Type B pancreatic cell (in vitro differentiated cells): Measurements from ENCODE around the gene YEATS4. TPM values are rescaled to one million over a fixed set of nuclear protein-coding genes. Genes with fewer than 3 reads are reported as not detected.

Experiments
- DNase-seq: peaks from one replicate; pipeline ENCODE4 v3.0.0; 2021; ENCODE audit warnings: mixed read lengths; ENCODE audit not compliant: unreplicated experiment; ENCODE audit errors: extremely low spot score
- H3K27ac Mint-ChIP-seq: 2 replicates; pipeline ENCODE4 v1.8.0; 2021; ENCODE audit warnings: mild to moderate bottlenecking, mixed read lengths
- H3K27me3 Mint-ChIP-seq: 2 replicates; pipeline ENCODE4 v1.8.0; 2021; ENCODE audit warnings: mixed read lengths
- H3K36me3 Mint-ChIP-seq: 2 replicates; pipeline ENCODE4 v1.8.0; 2021; ENCODE audit warnings: mixed read lengths
- H3K4me1 Mint-ChIP-seq: one replicate; pipeline ENCODE4 v1.8.0; 2021; ENCODE audit warnings: mixed read lengths; ENCODE audit not compliant: unreplicated experiment
- H3K4me3 Mint-ChIP-seq: 2 replicates; pipeline ENCODE4 v1.8.0; 2021; ENCODE audit warnings: mild to moderate bottlenecking, mixed read lengths
- H3K9me3 Mint-ChIP-seq: 2 replicates; pipeline ENCODE4 v1.8.0; 2021; ENCODE audit warnings: mixed read lengths
- total RNA-seq: library from RNA; stranded (reverse); gene quantifications from 2 replicates; pipeline ENCODE4 v1.2.1, GENCODE V29; 2021; ENCODE audit warnings: low replicate concordance
- TF ChIP-seq, protein P1 (sequence below): fragments of 200-600 bp; sonication (generic); conservative IDR thresholded peaks from 2 replicates; pipeline ENCODE4 v1.5.0; 2021; ENCODE audit warnings: antibody characterized with exemption, mild to moderate bottlenecking

Gene YEATS4
- total RNA-seq, 1 donor from 2014 or later = 24.6 TPM

DNA sequence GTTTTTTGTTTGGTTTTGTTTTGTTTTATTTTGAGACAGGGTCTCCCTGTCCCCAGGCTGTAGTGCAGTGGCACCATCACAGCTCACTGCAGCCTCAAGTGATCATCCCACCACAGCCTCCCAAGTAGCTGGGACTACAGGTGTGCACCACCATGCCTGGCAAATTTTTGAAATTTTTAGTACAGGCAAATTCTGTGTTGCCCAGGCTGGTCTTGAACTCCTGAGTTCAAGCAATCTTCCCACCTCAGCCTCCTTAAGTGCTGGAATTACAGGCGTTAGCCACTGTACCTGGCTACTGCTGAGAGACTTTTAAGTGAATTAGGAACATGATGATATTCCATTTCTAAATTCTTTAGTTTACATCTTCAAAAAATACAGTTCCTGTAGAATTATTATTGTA lies 8.8 kb upstream of the YEATS4 start:
- Mint-ChIP-seq H3K27me3 (peaks cover 3% of the 10 kb centered on the region), H3K36me3 (no peaks in the 10 kb centered on the region), H3K27ac (no peak overlapping the region), H3K9me3 (no peaks in the 10 kb centered on the region), H3K4me3 (no peak overlapping the region), H3K4me1 (peaks cover 9% of the 10 kb centered on the region)
- TF ChIP-seq, protein P1, sequence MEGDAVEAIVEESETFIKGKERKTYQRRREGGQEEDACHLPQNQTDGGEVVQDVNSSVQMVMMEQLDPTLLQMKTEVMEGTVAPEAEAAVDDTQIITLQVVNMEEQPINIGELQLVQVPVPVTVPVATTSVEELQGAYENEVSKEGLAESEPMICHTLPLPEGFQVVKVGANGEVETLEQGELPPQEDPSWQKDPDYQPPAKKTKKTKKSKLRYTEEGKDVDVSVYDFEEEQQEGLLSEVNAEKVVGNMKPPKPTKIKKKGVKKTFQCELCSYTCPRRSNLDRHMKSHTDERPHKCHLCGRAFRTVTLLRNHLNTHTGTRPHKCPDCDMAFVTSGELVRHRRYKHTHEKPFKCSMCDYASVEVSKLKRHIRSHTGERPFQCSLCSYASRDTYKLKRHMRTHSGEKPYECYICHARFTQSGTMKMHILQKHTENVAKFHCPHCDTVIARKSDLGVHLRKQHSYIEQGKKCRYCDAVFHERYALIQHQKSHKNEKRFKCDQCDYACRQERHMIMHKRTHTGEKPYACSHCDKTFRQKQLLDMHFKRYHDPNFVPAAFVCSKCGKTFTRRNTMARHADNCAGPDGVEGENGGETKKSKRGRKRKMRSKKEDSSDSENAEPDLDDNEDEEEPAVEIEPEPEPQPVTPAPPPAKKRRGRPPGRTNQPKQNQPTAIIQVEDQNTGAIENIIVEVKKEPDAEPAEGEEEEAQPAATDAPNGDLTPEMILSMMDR = no peak
- DNase-seq = no peak

DNA sequence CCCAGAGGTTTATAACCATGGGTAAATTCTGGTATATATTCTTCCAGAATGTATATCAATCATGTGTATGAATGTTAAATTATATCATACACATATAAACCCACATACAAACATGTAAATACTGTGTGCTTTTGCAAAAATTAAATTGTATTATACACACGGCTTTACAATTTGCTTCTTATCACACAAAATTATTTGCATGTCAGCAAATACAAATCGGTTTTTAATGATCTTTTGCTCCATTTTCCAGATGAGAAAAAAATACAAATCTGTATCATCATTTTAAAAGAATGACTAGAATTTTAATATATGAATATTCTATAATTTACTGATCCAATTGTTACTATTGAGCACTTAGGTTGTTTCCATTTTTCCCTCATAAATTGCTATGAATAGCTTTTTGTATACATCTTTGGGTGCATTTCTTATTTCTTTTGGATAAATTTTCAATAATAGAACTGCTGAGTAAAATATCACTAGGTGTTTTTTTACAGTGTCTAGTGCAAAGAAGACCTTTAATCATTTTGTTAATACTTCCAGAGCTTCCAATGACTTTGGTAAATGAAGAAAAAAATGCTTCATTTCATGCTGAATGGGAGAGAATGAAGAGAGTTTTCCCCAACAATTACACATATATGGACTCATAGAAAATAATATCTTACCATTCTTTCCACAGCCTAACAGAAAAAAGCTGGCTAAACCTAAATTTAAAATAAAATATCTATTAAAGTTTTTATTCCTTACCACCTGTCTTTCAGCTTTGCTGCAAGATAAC lies 7.9 kb upstream of the YEATS4 start:
- H3K36me3 Mint-ChIP-seq = no peaks in the 10 kb centered on the region
- no peaks in the 10 kb centered on the region for H3K9me3 Mint-ChIP-seq
- TF ChIP-seq, protein P1 = no peak
- H3K4me1 Mint-ChIP-seq = peaks cover 9% of the 10 kb centered on the region
- H3K27me3 Mint-ChIP-seq = peaks cover 3% of the 10 kb centered on the region
- no peak overlapping the region for H3K4me3 Mint-ChIP-seq
- no peak overlapping the region for H3K27ac Mint-ChIP-seq
- DNase-seq = no peak

DNA sequence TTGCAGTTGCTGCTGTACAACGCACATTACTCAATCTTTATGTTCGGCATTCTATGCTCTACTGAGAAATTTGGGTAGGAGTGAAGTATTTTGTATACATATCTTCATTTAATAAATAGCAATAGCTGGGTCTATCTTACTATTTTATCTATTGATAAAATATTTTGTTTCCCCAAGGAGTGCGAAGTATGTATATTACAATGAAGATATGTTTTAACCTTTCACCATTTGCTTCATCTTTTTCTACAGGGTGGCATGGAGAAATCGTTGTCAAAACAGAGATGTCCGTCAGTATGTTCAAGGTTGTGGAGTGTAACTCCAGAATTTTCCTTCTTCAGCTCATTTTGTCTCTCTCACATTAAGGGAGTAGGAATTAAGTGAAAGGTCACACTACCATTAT lies 6.6 kb upstream of the YEATS4 start:
- TF ChIP-seq, protein P1 = no peak
- H3K9me3 Mint-ChIP-seq = no peaks in the 10 kb centered on the region
- H3K27ac Mint-ChIP-seq = no peak overlapping the region
- no peak overlapping the region for H3K4me3 Mint-ChIP-seq
- peaks cover 3% of the 10 kb centered on the region for H3K27me3 Mint-ChIP-seq
- peaks cover 13% of the 10 kb centered on the region for H3K4me1 Mint-ChIP-seq
- no peak for DNase-seq
- no peaks in the 10 kb centered on the region for H3K36me3 Mint-ChIP-seq

DNA sequence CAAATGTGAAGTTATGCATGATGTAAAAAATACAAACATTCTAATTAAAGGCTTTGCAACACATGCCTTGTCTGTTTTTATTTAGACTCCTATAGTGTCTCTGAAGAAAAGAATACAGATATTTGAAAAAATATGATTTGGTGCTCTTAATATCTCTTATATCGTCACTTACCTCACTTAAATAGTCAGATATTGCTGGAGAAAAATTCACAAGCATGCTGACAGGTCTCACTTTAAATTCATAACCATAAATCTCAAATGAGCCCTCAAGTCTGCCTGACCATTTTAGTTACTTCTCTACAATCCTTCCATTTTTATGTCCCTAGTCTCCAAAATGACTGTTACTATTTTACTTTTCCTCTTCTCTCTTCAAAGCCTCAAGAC lies 5.4 kb upstream of the YEATS4 start:
- H3K27me3 Mint-ChIP-seq = peaks cover 3% of the 10 kb centered on the region
- no peak overlapping the region for H3K27ac Mint-ChIP-seq
- H3K9me3 Mint-ChIP-seq = no peaks in the 10 kb centered on the region
- H3K36me3 Mint-ChIP-seq = no peaks in the 10 kb centered on the region
- DNase-seq = no peak
- peaks cover 12% of the 10 kb centered on the region for H3K4me1 Mint-ChIP-seq
- no peak overlapping the region for H3K4me3 Mint-ChIP-seq
- TF ChIP-seq, protein P1 = no peak

DNA sequence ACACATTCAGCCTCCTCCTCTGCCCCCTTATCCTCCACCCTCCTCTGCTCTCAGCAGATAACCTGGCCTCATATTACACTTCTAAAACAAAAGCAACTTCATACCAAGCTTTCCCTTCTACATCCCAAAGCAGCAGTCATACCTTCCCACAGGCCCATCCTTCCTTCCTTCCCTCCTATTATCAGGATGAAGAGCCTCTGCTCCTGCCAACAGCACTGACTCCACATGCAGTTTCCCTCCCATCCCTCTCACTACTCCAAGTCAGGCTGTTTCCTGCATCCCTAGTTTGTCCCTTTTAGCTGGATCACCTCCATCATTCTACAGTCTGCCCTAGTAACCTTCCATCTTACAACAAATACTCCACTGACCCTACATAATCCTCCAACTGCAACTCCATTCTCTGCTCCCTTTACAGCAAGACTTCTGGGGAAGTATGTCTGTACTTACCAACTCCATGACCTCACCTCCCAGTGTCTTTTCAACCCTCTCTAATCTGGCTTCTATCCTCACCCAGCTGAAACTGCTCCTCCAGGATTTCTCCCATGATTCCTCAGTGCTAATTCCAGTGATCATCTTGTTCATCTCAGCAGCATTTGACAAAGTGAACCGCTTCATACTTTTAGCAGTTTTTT lies 4.9 kb upstream of the YEATS4 start:
- no peak for DNase-seq
- Mint-ChIP-seq H3K4me3 (no peak overlapping the region), H3K27me3 (peaks cover 3% of the 10 kb centered on the region), H3K27ac (no peak overlapping the region), H3K9me3 (no peaks in the 10 kb centered on the region), H3K4me1 (peaks cover 17% of the 10 kb centered on the region), H3K36me3 (no peaks in the 10 kb centered on the region)
- TF ChIP-seq, protein P1 = no peak
